K562 (cell line): ENCODE measurements around the gene DTWD2. TPM values are rescaled to one million over a fixed set of nuclear protein-coding genes. Genes with fewer than 3 reads are reported as not detected.

Experiments
- ATAC-seq: fragments of 200-7000 bp; cut with Tn5 transposase; 3 replicates; pipeline ENCODE4 v1.9.1; 2020; ENCODE audit warnings: moderate library complexity
- BruUV-seq: library from RNA; stranded (reverse); fragments of 400-500 nt; replicated peaks from 2 replicates; lab custom pipeline; 2021; lab: Mats Ljungman, UMichigan
- CTCF ChIA-PET: fragments of 300-600 bp; formaldehyde crosslinking; extraction: SDS; loops from one replicate; lab custom pipeline; 2021; ENCODE audit warnings: low intra/inter-chr PET ratio; lab: Yijun Ruan, JAX
- POLR2A ChIA-PET: fragments of 300-600, 350-650 bp; sonication (Branson Sonifier 250); formaldehyde crosslinking; extraction: SDS; loops from one replicate; lab custom pipeline; 2021; ENCODE audit warnings: antibody characterized with exemption, inconsistent platforms; lab: Yijun Ruan, JAX
- DNase-seq, 4 experiments: peaks; one replicate each; pipeline versions ENCODE4 v3.0.0 to v3.0.0-alpha.2; 2011 to 2018; ENCODE audit warnings: low spot score in 3 of 4, mixed read lengths in 3 of 4; ENCODE audit errors: extremely low read depth in 1 of 4
- FAIRE-seq: peaks from 2 replicates; lab custom pipeline; 2011; peaks lifted over from hg19 to GRCh38; lab: Jason Lieb, UNC
- H2AFZ ChIP-seq: 2 replicates; pipeline ENCODE4 v1.6.0; 2011; ENCODE audit warnings: low read depth, low read length, control low read depth, inconsistent platforms
- H3K27ac ChIP-seq: fragments of 200-600 bp; 3 replicates; pipeline ENCODE4 v1.8.0; 2011; ENCODE audit warnings: low read depth, mild to moderate bottlenecking, control low read depth, inconsistent platforms, low read length, moderate library complexity, mixed read lengths; ENCODE audit errors: extremely low read depth
- H3K27me3 ChIP-seq, 2 experiments: fragments of 300-600 bp in 1 of 2; 2 replicates in 1 of 2; 3 replicates in 1 of 2; pipeline versions ENCODE4 v1.6.0 to v1.8.0; 2011; ENCODE audit warnings: inconsistent platforms in 2 of 2, low read length in 2 of 2, mild to moderate bottlenecking in 1 of 2, mixed read lengths in 1 of 2, moderate library complexity in 1 of 2; ENCODE audit not compliant: control insufficient read depth in 2 of 2, insufficient read depth in 2 of 2
- H3K36me3 ChIP-seq: fragments of 300-600 bp; 3 replicates; pipeline ENCODE4 v1.8.0; 2011; ENCODE audit warnings: mild to moderate bottlenecking, low read length, inconsistent platforms; ENCODE audit not compliant: control insufficient read depth, insufficient read depth
- H3K4me1 ChIP-seq, 2 experiments: fragments of 200-600 bp in 1 of 2; replicated peaks in 1 of 2; 2 replicates in 1 of 2; 3 replicates in 1 of 2; pipeline versions ENCODE4 v1.5.1 to v1.8.0; 2011; ENCODE audit warnings: inconsistent platforms in 2 of 2, low read length in 2 of 2, mild to moderate bottlenecking in 1 of 2, mixed read lengths in 1 of 2, moderate library complexity in 1 of 2; ENCODE audit not compliant: control insufficient read depth in 2 of 2, insufficient read depth in 2 of 2
- H3K4me2 ChIP-seq: 2 replicates; pipeline ENCODE4 v1.6.1; 2011; ENCODE audit warnings: low read length, control low read depth, inconsistent platforms, mixed read lengths; ENCODE audit not compliant: insufficient read depth
- H3K4me3 ChIP-seq: fragments of 200-600 bp; sonication (generic), shearing (Covaris generic); 2 replicates; pipeline ENCODE4 v1.5.1; 2016; ENCODE audit warnings: control low read depth, inconsistent platforms
- H3K79me2 ChIP-seq: fragments of 200-600 bp; 3 replicates; pipeline ENCODE4 v1.8.0; 2011; ENCODE audit warnings: low read length, inconsistent platforms; ENCODE audit not compliant: control insufficient read depth, insufficient read depth
- H3K9ac ChIP-seq, 2 experiments: 2 replicates each; pipeline versions ENCODE4 v1.6.0 to v1.6.1; 2011; ENCODE audit warnings: low read depth in 2 of 2, low read length in 2 of 2, control low read depth in 1 of 2, inconsistent platforms in 1 of 2, mild to moderate bottlenecking in 1 of 2, mixed read lengths in 1 of 2; ENCODE audit not compliant: insufficient read depth in 1 of 2
- H3K9me1 ChIP-seq: one replicate; pipeline ENCODE4 v1.6.0; 2011; ENCODE audit warnings: inconsistent platforms, mild to moderate bottlenecking, low read length, moderate library complexity; ENCODE audit not compliant: control insufficient read depth, insufficient read depth
- H3K9me3 ChIP-seq: replicated peaks from 2 replicates; pipeline ENCODE4 v1.5.1; 2011; ENCODE audit warnings: low read depth, low read length, inconsistent platforms; ENCODE audit not compliant: control insufficient read depth, insufficient read depth
- H4K20me1 ChIP-seq: replicated peaks from 2 replicates; pipeline ENCODE4 v1.6.1; 2011; ENCODE audit warnings: low read length, inconsistent platforms, mixed read lengths; ENCODE audit not compliant: control insufficient read depth, insufficient read depth
- GTF2E2 ChIP-seq: fragments of 200-800 bp; sonication (Bioruptor generic); IDR thresholded peaks from 2 replicates; pipeline ENCODE4 v1.6.1; 2016; ENCODE audit warnings: missing genetic modification characterization, missing compliant biosample characterization
- HDGF ChIP-seq: fragments of 450-650 bp; IDR thresholded peaks from 2 replicates; pipeline ENCODE4 v1.6.1; 2016
- HNRNPUL1 ChIP-seq: fragments of 200-400 bp; formaldehyde crosslinking; IDR thresholded peaks from 2 replicates; pipeline ENCODE4 v1.6.1; 2017; ENCODE audit warnings: low read length
- NCOA4 ChIP-seq: fragments of 450-650 bp; IDR thresholded peaks from 2 replicates; pipeline ENCODE4 v1.6.1; 2018; ENCODE audit warnings: mild to moderate bottlenecking; ENCODE audit not compliant: partially characterized antibody
- PTRF ChIP-seq: fragments of 450-650 bp; IDR thresholded peaks from 2 replicates; pipeline ENCODE4 v1.6.1; 2016; ENCODE audit warnings: mild to moderate bottlenecking, missing genetic modification characterization, missing compliant biosample characterization
- TAF9B ChIP-seq: fragments of 450-650 bp; IDR thresholded peaks from 2 replicates; pipeline ENCODE4 v1.6.1; 2018; ENCODE audit warnings: mild to moderate bottlenecking; ENCODE audit not compliant: partially characterized antibody
- YY1 ChIP-seq, 3 experiments: IDR thresholded peaks; 2 replicates each; pipeline ENCODE4 v1.6.1; 2011; ENCODE audit warnings: low read length in 2 of 3, mild to moderate bottlenecking in 2 of 3, moderate library complexity in 2 of 3, borderline replicate concordance in 1 of 3, control low read depth in 1 of 3, low read depth in 1 of 3; ENCODE audit not compliant: insufficient read depth in 3 of 3, insufficient replicate concordance in 2 of 3, control insufficient read depth in 1 of 3, insufficient read length in 1 of 3; ENCODE audit errors: extremely low read depth in 1 of 3
- ZBTB1 ChIP-seq: sonication (generic); formaldehyde crosslinking; IDR thresholded peaks from 2 replicates; pipeline ENCODE4 v1.8.1; 2023; ENCODE audit warnings: missing genetic modification reagents, low read depth, mild to moderate bottlenecking, borderline replicate concordance
- ZC3H11A ChIP-seq: IDR thresholded peaks from 2 replicates; pipeline ENCODE4 v1.6.1; 2012; ENCODE audit warnings: low read depth, low read length, improper control_type of control experiment
- ZC3H4 ChIP-seq: sonication (generic); formaldehyde crosslinking; IDR thresholded peaks from 2 replicates; pipeline ENCODE4 v1.9.0; 2021; ENCODE audit warnings: missing genetic modification reagents, borderline replicate concordance
- ZNF121 ChIP-seq: sonication (generic); formaldehyde crosslinking; conservative IDR thresholded peaks from 2 replicates; pipeline ENCODE4 v1.8.0; 2022; ENCODE audit warnings: missing genetic modification reagents
- ZNF561 ChIP-seq: fragments of 450-650 bp; formaldehyde crosslinking; conservative IDR thresholded peaks from 2 replicates; pipeline ENCODE4 v1.4.0; 2020; ENCODE audit warnings: mild to moderate bottlenecking, moderate library complexity
- ZNF644 ChIP-seq: fragments of 200-800 bp; sonication (Bioruptor generic); IDR thresholded peaks from 2 replicates; pipeline ENCODE4 v1.6.1; 2016; ENCODE audit warnings: low read depth, missing genetic modification characterization, missing compliant biosample characterization
- ZNF778 ChIP-seq: fragments of 450-650 bp; formaldehyde crosslinking; IDR thresholded peaks from 2 replicates; pipeline ENCODE4 v1.4.0; 2020; ENCODE audit warnings: mild to moderate bottlenecking, moderate library complexity
- whole genome bisulfite sequencing: fragments of 100-300 bp; shearing (Covaris generic); methylation state at CpG from one replicate; pipeline ENCODE4 v1.1.6; 2016; ENCODE audit warnings: low coverage, mixed read lengths; ENCODE audit not compliant: insufficient coverage; ENCODE audit errors: missing lambda C conversion rate; 5-methylcytosine and 5-hydroxymethylcytosine counted together
- in situ Hi-C: fragments of 300-500 bp; cut with MboI; formaldehyde crosslinking; loops from 4 replicates; pipeline ENCODE4 v1.15.0; 2018; ENCODE audit warnings: inconsistent platforms, mixed read lengths
- intact Hi-C: fragments of 100-400 bp; cut with micrococcal nuclease; formaldehyde crosslinking; loops from 2 replicates; pipeline ENCODE4 v1.14.2; 2022
- polyA plus RNA-seq, 8 experiments: library from polyadenylated mRNA; depleted of rRNA in 4 of 8; stranded (reverse) in 5 of 8; unstranded in 3 of 8; fragments of >200 nt; fragmentation: Nextera tagmentation in 2 of 8; fragmentation: Illumina TruSeq in 1 of 8; extraction: Ambion mirVana in 2 of 8; extraction: Trizol in 1 of 8; gene quantifications; 2 replicates each; pipeline versions ENCODE4 v1.2.1 to v1.2.3, GENCODE V29; 2011 to 2014; ENCODE audit warnings: inconsistent platforms in 1 of 8, missing spikeins in 1 of 8
- total RNA-seq, 7 experiments: library from RNA; depleted of rRNA in 6 of 7; stranded (reverse); fragments of >200 nt in 6 of 7; fragmentation: Illumina TruSeq in 2 of 7; extraction: Trizol in 2 of 7; gene quantifications; 2 replicates each; pipeline versions ENCODE4 v1.2.1 to v1.2.3, GENCODE V29; 2011 to 2021; ENCODE audit warnings: low replicate concordance in 1 of 7
- TF ChIP-seq, protein P1 (sequence below): fragments of 450-650 bp; conservative IDR thresholded peaks from 2 replicates; pipeline ENCODE4 v1.6.1; 2016; ENCODE audit warnings: missing genetic modification characterization, low read depth, mild to moderate bottlenecking, missing compliant biosample characterization, moderate library complexity
- TF ChIP-seq, protein P2 (sequence below): fragments of 250-450 bp; sonication (Bioruptor Pico); IDR thresholded peaks from 2 replicates; pipeline ENCODE4 v1.4.0; 2020

Gene DTWD2
- total and polyA plus RNA-seq, 9 of the 15 experiments (the other 6 are each of a cell fraction or from before 2014, with no cell fraction given) = 0.99 to 10.8 (median 4.1) TPM

DNA sequence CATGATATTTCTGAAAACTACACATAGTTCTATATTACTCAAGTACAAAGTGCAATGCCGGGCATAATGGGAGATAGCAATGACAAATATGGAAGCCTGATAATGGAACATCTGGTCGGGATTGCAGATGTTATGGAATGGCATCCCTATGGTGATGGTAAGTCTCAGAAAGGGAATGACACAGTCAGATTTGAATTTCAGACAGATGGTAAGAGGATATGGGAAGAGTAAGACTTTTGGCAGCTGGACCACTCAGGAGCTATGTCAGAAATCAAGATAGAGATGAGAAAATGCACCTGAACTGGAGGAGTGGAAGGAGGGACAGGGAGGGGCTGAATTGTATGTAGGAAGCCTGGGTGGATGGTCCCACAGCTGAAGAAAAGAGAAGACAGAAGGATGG lies 200.0 kb downstream of the DTWD2 start:
- WGBS = 0% methylated on average over 2 of the region's 2 CpGs
- H3K27ac ChIP-seq = no peak overlapping the region
- H2AFZ ChIP-seq = no peak overlapping the region
- ChIA-PET CTCF (no interaction called here), POLR2A (no interaction called here)
- H3K9me1 ChIP-seq = no peaks in the 10 kb centered on the region
- intact Hi-C loops = no loop called here
- no peaks in the 10 kb centered on the region for H3K79me2 ChIP-seq
- no peaks in the 10 kb centered on the region for H3K36me3 ChIP-seq
- ATAC-seq = no peak
- FAIRE-seq = no peak
- no peaks in the 10 kb centered on the region for H3K27me3 ChIP-seq
- no TSS peak for BruUV-seq
- H3K4me2 ChIP-seq = no peak overlapping the region
- H3K4me1 ChIP-seq = no peaks in the 10 kb centered on the region
- no peak overlapping the region for H3K4me3 ChIP-seq
- no peaks in the 10 kb centered on the region for H3K9me3 ChIP-seq
- no peak overlapping the region for H3K9ac ChIP-seq
- in situ Hi-C loops = no loop called here
- H4K20me1 ChIP-seq = no peaks in the 10 kb centered on the region
- no peak for DNase-seq
- TF ChIP-seq ZBTB1 = no peak
- TF ChIP-seq HDGF = no peak
- TF ChIP-seq GTF2E2 (tag) = no peak
- TF ChIP-seq YY1 (IDR thresholded peaks at IDR 0.05; ENCODE audit: borderline replicate concordance in 1 of 3, control insufficient read depth in 1 of 3, extremely low read depth in 1 of 3, insufficient read depth in 3 of 3, insufficient read length in 1 of 3, insufficient replicate concordance in 2 of 3, low read depth in 1 of 3, low read length in 2 of 3) = no peak
- TF ChIP-seq ZNF561 (CRISPR knock-in tag) = no peak
- TF ChIP-seq ZNF644 (tag) = no peak
- TF ChIP-seq ZNF121 (CRISPR knock-in tag) = no peak
- no peak for TF ChIP-seq NCOA4
- no peak for TF ChIP-seq PTRF (tag)
- TF ChIP-seq, protein P1, sequence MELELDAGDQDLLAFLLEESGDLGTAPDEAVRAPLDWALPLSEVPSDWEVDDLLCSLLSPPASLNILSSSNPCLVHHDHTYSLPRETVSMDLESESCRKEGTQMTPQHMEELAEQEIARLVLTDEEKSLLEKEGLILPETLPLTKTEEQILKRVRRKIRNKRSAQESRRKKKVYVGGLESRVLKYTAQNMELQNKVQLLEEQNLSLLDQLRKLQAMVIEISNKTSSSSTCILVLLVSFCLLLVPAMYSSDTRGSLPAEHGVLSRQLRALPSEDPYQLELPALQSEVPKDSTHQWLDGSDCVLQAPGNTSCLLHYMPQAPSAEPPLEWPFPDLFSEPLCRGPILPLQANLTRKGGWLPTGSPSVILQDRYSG (tag) = no peak
- TF ChIP-seq TAF9B = no peak
- no peak for TF ChIP-seq ZC3H11A
- TF ChIP-seq ZC3H4 (CRISPR knock-in tag) = no peak
- TF ChIP-seq HNRNPUL1 = no peak
- no peak for TF ChIP-seq ZNF778 (CRISPR knock-in tag)
- TF ChIP-seq, protein P2, sequence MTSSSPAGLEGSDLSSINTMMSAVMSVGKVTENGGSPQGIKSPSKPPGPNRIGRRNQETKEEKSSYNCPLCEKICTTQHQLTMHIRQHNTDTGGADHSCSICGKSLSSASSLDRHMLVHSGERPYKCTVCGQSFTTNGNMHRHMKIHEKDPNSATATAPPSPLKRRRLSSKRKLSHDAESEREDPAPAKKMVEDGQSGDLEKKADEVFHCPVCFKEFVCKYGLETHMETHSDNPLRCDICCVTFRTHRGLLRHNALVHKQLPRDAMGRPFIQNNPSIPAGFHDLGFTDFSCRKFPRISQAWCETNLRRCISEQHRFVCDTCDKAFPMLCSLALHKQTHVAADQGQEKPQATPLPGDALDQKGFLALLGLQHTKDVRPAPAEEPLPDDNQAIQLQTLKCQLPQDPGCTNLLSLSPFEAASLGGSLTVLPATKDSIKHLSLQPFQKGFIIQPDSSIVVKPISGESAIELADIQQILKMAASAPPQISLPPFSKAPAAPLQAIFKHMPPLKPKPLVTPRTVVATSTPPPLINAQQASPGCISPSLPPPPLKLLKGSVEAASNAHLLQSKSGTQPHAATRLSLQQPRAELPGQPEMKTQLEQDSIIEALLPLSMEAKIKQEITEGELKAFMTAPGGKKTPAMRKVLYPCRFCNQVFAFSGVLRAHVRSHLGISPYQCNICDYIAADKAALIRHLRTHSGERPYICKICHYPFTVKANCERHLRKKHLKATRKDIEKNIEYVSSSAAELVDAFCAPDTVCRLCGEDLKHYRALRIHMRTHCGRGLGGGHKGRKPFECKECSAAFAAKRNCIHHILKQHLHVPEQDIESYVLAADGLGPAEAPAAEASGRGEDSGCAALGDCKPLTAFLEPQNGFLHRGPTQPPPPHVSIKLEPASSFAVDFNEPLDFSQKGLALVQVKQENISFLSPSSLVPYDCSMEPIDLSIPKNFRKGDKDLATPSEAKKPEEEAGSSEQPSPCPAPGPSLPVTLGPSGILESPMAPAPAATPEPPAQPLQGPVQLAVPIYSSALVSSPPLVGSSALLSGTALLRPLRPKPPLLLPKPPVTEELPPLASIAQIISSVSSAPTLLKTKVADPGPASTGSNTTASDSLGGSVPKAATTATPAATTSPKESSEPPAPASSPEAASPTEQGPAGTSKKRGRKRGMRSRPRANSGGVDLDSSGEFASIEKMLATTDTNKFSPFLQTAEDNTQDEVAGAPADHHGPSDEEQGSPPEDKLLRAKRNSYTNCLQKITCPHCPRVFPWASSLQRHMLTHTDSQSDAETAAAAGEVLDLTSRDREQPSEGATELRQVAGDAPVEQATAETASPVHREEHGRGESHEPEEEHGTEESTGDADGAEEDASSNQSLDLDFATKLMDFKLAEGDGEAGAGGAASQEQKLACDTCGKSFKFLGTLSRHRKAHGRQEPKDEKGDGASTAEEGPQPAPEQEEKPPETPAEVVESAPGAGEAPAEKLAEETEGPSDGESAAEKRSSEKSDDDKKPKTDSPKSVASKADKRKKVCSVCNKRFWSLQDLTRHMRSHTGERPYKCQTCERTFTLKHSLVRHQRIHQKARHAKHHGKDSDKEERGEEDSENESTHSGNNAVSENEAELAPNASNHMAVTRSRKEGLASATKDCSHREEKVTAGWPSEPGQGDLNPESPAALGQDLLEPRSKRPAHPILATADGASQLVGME (CRISPR knock-in tag) = no peak
